ENCODE results near the gene ZNF827. TPM values are rescaled to one million over a fixed set of nuclear protein-coding genes. Genes with fewer than 3 reads are reported as not detected.

The ZNF827 gene
- total and polyA plus RNA-seq, 8 donors: 3.8 to 13.8 (median 5.1) TPM

- ATAC-seq (no peak), FAIRE-seq (no peak)
- no peak for TF ChIP-seq CTCF (IDR thresholded peaks at IDR 0.05)
Observed at GRCh38 chr4:145951931-145952330, 13.3 kb upstream of the ZNF827 start.

GRCh38 chr4:145945431-145946155 lies 7.0 kb upstream of the ZNF827 start:
- no peaks in the 10 kb centered on the region for H3K9me3 ChIP-seq
- 79 to 90% methylated on average over 2 of the region's 2 CpGs for WGBS, 2 donors
- no peaks in the 10 kb centered on the region for H3K27me3 ChIP-seq
- FAIRE-seq (no peak), DNase-seq (no peak), ATAC-seq (no peak)
- H3K4me3 ChIP-seq: no peak overlapping the region
- TF ChIP-seq CTCF (IDR thresholded peaks at IDR 0.05): no peak
- H3K36me3 ChIP-seq: no peaks in the 10 kb centered on the region
- intact Hi-C loops (cut with DNase I): no loop called here
- no peaks in the 10 kb centered on the region for H3K4me1 ChIP-seq
- H3K27ac ChIP-seq: no peak overlapping the region

More at GRCh38 chr4:145951931-145952330, 13.3 kb upstream of the ZNF827 start:
- no peaks in the 10 kb centered on the region for H3K4me1 ChIP-seq
- H3K9me3 ChIP-seq: no peaks in the 10 kb centered on the region
- H3K36me3 ChIP-seq: no peaks in the 10 kb centered on the region
- H3K4me3 ChIP-seq: no peak overlapping the region
- 60% methylated on average over 2 of the region's 2 CpGs for WGBS, 2 donors
- H3K27ac ChIP-seq: no peak overlapping the region
- intact Hi-C loops (cut with DNase I): no loop called here
- no peak for DNase-seq
- no peaks in the 10 kb centered on the region for H3K27me3 ChIP-seq

GRCh38 chr4:145944886-145945285 lies 6.3 kb upstream of the ZNF827 start:
- H3K4me1 ChIP-seq: no peaks in the 10 kb centered on the region
- no peaks in the 10 kb centered on the region for H3K36me3 ChIP-seq
- WGBS, 2 donors: 71 to 78% methylated on average over 2 of the region's 2 CpGs
- H3K27ac ChIP-seq: no peak overlapping the region
- DNase-seq (no peak), FAIRE-seq (no peak), ATAC-seq (no peak)
- intact Hi-C loops (cut with DNase I): no loop called here
- H3K27me3 ChIP-seq: no peaks in the 10 kb centered on the region
- no peak for TF ChIP-seq CTCF (IDR thresholded peaks at IDR 0.05)
- H3K4me3 ChIP-seq: no peak overlapping the region
- H3K9me3 ChIP-seq: no peaks in the 10 kb centered on the region

- DNase-seq (no peak), FAIRE-seq (no peak), ATAC-seq (no peak)
- no peaks in the 10 kb centered on the region for H3K27me3 ChIP-seq
- H3K4me3 ChIP-seq: no peak overlapping the region
- H3K9me3 ChIP-seq: no peaks in the 10 kb centered on the region
- peaks cover 0 to 8% (median 7%) of the 10 kb centered on the region in 3 donors for H3K4me1 ChIP-seq
- no peaks in the 10 kb centered on the region for H3K36me3 ChIP-seq
- intact Hi-C loops (cut with DNase I): no loop called here
- TF ChIP-seq CTCF (IDR thresholded peaks at IDR 0.05): no peak
- no peak overlapping the region for H3K27ac ChIP-seq
Observed at GRCh38 chr4:145939856-145940255, 1.2 kb upstream of the ZNF827 start.

- no peaks in the 10 kb centered on the region for H3K36me3 ChIP-seq
- no peak for TF ChIP-seq CTCF (IDR thresholded peaks at IDR 0.05)
- no peak for FAIRE-seq
- H3K27me3 ChIP-seq: no peaks in the 10 kb centered on the region
- no peaks in the 10 kb centered on the region for H3K9me3 ChIP-seq
- intact Hi-C loops (cut with DNase I): no loop called here
- no peak for ATAC-seq
- no peak for DNase-seq
- H3K27ac ChIP-seq: no peak overlapping the region
- 51 to 58% methylated on average over 2 of the region's 2 CpGs for WGBS, 2 donors
- no peak overlapping the region for H3K4me3 ChIP-seq
- H3K4me1 ChIP-seq: peaks cover 0 to 8% (median 7%) of the 10 kb centered on the region in 3 donors
Observed at GRCh38 chr4:145939441-145939750, 773 bp upstream of the ZNF827 start.
